Activated CD4-positive, alpha-beta T cell treated with anti-CD3 and anti-CD28 coated beads, Interleukin-2, amount 50 U/mL, for 16 hours (primary cell): ENCODE data around the gene ACE.
A peak's percentile ranks its signal among the peaks of the same experiment; 100 is the strongest.

Source experiments
- DNase-seq: peaks from one replicate; pipeline ENCODE4 v3.0.0-alpha.2; 2020

Gene ACE

DNA sequence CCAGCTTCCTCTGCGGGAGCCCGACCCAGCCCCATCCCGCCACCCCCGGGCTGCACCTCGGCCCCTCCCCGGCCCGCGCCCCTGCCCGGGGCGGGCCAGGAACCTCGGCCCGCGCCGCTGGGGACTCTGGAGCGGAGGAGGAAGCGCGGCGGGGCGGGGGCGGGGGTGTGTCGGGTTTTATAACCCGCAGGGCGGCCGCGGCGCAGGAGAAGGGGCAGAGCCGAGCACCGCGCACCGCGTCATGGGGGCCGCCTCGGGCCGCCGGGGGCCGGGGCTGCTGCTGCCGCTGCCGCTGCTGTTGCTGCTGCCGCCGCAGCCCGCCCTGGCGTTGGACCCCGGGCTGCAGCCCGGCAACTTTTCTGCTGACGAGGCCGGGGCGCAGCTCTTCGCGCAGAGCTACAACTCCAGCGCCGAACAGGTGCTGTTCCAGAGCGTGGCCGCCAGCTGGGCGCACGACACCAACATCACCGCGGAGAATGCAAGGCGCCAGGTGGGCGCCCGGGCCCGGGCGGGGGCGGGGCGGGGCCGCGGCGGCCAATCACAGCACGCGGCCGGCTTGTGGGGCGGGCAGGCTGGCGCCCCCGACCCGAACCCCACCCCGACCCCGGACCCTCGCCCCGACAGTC, at the start of gene ACE:
Gene ACE, plus strand, starts transcription at position 208 of the 626 bp plus-strand sequence. Its CDS starts 34 bp downstream, at position 242.
- DNase-seq, result peak; percentile 31

DNA sequence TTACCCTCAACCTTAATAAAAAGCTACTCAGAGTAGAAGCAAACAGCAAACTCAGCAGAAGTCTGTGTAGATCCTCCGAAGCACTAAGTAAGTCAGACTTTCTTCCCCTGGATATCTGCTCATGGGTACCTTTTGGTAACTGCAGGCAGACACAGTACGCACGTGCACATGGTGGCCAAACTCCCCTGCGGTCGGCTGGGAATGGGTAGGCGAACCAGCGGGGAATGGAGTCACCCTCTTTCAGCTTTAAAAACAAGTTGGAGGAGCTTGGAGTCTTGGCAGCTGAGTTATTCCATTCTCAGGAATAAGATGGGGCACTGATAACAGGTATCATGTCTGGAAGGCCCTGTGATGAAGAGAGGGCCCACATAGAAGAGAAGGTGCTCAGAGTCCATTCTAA, 47.1 kb upstream of the ACE start:
- no peak for DNase-seq

DNA sequence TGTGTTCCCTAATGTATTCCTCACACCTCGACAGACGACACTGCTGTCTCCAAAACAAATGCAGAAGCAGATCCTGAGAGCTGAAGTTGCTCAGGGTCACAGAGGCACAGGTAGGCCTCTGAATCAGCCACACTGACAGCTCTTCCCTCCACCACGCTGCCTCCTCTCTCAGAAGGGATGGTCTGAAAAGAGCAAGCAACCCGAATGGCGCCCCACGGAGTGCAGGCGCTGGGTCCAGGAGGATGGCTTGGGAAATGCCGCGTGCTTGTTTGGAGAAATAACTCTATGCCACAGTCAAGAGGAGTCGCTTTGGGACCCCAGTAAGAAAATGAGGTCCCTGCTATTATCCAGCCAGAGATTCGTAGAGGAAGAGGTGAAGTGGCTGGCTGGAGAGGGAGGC, 46.6 kb upstream of the ACE start:
- no peak for DNase-seq

DNA sequence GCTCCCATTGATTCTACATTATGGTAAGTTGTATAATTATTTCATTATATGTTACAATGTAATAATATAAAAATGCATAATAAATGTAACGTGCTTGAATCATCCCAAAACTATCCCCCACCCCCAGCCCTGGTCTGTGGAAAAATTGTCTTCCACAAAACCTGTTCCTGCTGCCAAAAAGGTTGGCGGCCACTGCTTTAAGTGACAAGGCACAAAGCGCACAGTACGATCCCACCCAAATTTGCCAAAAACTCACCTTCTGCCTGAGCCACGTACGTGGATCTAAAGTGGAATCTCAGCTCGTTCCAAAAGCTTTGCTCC, 45.3 kb upstream of the ACE start:
- no peak for DNase-seq

DNA sequence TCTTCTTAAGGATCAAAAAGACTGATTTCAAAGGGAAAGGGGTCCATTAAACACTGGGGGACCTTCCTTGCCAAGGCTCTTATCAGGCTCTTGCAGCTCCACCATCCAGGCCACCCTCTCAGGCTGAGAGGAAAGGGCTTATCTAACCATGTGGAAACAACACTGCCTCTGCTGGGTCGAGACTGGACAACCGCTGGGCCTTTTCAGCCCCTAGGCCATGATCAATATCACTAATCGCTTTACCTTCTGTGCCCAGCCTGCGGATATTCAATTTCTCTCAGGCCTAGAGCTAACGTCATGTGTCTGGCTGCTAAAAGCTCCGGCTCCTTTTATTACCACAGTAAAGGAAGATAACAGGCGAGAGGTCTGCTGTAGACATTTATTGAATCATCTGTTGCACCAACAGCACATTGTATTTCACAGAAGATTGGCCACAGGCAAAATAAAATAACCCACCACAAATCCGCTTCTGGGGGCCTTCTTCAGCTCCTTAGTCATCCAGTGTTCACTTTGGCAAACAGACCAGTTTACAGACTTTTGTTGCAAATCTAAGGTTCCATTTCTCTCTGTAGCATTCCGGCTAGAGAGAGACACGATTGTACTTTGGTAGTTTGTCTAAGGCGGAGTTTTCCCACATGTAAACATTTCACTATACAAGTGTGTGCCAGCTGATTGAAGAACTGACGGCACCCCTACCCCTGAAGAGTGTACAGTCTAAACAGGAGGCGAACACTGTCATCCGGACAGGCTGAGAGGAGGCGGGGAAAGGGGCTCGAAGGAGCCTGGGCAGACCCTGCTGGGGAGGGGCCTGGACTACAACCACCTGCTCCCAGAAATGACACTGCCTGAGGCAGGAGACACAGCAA, 44.7 kb upstream of the ACE start:
- no peak for DNase-seq

DNA sequence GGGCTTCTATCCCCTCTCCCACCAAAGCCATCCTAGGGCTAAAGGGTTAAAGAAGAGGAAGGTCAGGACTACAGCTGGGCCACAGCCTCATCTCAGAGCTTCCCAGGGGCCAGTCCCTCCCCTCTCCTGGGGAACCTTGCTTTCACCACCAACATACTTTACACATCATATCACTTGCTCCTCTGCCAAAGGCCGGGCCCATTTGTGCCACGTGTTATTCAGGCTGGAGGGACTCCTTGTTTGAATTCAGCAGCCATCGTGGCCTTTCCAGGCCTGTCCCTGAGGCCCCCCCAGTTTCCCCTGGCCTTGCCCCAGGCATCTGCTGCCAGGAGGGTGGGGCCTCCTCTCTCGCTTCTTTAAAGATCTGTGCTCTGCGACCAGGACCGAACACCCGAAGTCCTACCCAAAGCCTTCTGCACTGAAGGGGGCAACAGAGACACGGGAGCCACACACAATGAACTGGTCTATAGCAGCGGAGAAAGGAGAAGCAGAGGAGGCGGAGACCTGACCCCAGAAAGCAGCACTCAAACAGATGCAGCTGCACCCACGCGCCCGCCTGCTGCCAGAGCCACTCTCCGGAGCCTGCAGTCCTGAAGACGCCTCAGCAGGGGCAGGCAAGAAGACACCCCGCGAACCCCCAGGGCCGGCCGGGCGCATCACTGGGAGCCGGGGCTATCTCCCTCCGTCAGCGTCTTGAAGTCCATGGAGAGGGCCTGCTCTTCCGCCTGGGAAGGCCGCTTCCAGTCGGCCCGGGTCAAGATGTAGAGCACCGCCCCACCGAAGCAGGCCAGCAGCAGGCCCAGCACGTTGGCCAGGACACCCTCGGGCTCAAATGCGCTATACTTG, 42.9 kb upstream of the ACE start:
- no peak for DNase-seq

DNA sequence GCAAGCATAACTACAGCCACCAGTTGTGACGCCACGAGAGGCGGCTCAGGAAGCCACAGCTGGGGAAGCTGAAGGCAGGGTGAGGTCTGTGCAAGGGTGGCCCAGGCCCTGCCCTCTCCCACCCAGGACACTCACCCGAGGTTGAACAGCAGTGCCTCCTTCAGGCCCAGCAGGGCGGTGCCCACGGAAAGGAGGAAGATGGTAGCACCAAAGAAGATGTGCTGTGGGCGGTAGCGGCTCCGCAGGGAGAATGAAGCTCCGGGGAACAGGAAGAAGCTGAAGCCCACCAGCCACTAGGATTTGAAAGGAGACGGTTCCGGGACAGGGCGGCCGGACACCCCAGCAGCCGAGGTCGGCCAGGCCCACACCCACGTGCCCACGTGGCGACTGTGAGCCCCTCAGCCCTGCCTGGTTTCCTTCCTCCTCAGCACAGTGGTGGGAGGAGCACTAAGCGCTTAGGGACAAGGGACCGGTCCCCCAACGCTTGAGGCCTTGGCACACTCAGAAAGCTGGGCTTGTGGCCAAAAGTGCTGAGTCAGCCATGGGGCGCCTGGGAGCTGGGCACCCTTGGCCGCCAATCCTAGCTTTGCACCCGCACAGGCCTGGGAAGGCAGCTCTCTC, 41.8 kb upstream of the ACE start:
- peak; percentile 18 for DNase-seq

DNA sequence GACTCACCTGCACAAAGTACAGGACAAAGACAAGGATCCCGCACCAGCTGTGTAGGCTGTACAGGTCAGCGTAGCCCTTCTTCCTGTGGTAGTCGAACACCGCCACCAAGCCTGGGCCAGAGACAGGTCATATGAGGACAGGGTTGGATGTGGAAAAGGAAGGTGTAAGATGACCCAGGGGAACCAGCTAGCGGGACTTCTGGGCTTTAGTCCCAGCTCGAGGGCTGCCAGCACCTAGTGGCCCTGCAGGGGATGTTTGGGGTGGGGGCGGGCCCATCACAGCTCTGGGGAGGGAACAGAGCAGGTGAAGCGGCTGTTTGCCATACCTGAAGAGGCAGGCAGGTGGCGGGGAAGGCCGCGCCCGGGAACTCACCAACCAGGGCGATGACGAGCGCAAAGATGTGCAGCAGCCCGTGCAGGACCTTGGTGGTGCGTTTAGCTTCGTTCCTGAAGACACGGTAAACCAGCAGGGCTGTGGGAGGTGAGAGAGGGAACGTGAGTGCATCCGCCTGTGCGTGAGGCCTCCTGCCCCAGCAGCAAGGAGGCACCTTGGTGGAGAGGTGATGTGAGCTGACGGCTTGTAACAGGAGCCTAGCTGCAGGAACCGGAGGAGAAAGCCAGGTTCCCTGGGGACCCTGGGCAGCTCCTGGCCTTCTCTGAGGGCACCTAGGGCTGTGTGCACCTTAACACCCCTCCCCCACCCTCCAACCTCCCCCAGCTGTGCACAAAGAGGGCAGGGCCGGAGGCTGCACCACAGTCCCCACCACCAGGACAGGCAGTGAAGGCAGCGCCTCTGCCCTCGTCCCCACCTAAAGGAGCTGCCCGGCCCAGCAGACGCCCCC, 41.0 kb upstream of the ACE start:
- no peak for DNase-seq

DNA sequence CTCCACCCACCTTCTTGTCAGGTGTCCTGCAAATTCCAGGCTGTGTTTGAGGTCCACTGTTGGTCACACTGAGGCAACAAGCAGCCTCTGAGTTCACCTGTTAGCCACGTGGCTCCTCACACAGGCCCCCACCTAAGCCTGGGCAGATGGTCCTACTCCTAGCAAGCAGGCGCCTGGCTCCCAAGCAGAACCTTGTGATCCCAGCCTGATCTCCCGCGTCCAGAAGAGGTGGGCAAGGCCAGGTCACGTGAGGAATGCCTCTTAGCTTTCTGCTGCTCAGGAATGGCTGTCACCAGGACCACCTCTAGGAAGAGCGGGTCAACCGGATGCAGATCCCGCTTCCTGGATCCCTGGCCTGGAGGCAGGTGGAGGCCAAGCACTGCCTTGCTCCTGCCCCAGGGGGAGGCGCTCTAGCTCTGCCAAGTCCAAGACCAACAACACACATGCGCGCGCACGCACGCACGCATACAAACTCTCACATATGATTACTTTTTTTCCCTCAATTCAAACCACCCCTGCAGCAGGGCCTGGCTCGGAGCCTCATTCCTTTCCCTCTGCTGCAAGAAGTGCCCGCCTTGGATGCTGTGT, 40.2 kb upstream of the ACE start:
- DNase-seq, result no peak

DNA sequence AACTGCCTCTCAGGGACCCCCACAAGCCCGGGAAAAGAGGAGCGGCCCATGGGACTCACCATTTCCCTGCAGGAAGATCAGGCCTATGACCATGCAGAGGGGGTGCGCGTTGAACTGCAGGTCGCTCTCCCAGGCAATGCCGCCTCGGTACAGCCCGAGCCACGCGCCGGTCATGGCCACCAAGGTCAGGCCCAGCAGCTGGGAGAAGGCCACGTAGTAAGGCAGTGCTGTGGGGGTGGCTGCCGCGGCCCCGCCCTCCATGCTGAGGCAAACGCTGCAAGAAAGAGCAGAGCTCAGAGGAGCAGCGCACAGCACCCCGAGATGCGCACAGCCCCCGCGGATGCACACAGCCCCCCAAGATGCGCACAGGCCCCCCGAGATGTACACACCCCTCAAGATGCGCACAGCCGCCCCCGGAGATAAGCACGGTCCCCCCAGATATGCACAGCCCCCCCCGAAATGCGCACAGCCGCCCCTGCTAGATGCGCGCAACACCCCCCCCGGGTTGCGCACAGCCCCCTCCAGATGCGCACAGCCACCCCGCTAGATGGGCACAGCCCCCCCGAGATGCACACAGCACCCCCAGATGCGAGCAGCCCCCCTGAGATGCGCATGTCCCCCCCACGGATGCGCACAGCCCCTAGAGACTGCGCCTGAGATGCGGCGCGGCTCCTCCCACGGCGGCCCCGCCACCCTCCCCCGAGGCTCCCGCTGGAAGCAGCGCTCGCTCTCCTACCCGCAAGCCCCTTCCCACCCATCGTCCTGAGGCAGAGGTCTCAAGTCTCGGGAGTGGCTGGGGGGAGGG, 39.4 kb upstream of the ACE start:
- no peak for DNase-seq

DNA sequence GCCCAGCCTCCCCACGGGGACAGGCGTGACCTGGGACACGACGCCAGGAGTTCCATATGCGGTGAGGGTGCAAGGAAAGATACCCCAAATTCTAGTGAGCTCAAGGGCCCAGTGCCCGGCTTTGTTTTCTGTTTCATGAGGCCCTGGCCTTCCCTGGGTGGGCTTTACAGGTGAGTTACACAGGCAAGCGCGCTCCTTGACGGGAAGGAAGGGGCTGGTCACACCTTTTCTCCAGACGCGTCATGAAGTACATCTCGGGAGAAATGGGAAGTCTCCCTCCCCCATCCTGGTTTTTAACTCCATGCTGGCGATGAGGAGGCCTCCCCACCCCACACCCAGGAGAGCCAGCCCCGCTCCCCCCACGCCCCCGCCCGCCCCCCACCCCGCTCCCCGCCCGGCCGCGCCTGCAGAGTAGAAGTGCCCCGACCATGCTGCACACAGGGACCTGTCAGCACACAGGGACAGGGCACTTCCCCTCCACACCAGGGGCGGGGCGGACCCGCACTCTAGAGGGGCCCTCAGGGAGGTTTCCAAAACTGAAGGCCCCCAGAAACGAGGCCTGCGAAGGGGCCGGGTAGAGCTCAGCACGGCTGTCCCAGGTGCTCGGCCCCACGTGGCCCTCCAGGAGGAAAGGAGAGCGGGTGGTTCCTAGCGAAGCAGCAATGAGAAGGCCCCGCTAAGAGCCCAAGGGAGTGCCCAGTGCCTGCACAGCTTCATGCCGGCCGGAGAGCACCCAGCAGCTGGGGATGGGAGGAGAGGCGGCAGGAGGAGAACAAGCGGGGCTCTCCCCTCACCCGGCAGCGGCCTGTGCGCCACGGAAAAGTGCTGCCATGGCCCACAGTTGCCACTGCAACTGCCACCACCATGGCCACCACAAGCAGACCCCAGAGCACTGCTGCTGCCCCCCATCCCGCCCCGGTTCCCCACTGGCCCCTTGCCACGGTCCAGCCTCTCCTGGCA, 38.5 kb upstream of the ACE start:
- no peak for DNase-seq

DNA sequence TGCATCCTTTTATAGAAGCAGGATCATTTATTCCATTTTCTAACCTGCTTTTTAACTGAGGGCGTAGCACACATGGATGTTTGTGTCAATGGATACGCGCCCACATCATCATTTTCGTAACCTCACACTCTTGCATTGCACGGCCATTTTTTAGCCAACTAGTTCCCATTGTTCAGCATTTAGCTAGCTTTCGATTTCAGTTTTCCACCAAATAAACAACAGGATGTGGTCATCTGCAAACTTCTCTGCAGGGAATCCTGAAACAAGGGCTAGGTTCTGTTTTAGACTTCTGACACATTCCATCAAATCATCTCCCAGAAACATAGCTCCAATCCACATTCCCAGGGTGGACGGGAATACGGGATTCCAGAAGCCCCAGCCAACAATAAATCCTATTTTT, 37.2 kb upstream of the ACE start:
- peak; percentile 50 for DNase-seq

DNA sequence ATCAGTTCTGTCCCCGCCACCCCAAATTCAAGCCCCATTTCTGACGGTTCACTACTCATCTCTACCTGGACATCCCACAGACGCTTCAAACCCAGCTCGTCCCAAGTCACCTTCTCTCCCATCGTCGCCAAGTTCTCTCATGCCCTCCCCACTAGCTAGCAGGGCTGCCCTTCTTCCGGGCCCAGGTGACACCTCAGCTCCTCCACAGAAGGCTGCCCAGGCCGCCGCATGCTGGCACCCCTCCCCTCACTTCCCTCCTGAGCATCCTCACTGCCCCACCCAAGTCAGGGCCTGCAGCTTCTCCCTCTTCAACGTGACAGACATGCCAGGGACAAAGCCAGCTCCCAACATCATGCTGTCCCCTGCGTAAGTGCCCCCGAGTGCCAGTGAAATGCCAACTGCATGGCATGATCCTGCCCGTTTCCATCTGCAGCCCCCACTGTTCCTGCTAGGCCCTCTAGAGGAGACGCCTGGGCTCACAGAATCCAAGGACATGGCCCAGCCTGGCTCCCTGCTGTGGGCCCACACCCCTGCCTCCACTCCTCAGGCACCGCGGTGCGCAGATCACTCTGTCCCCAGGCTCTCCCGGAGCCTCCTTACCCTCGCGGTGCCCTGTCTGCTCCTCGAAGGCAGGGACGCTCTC, 36.6 kb upstream of the ACE start:
- peak; percentile 20 for DNase-seq

DNA sequence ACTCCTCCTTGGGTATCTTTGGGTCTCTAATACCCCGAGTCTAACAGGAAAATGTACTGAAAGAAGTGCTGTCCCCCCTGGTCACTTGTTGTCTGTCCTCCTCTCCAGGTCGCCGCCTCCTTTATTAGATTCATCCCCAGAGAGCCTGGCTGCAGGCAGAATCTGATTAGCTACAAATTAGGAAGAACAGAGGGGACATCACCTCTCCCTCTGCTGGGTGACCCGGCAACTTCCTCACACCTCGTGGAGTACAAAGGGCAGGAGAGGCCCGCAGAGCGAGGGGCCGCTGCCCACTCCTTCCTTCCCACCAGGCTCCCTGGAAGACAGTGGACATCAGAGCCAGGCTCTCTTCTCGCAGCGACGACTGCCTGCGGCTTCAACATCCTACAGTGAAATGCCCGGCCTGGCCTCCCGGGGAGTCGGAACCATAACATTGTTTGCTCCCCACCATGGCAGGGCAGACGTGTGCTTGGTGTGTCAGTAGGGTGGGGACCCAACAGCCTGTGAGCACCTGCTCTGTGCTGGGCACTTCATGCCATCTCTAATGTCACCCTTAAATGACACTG, 36.0 kb upstream of the ACE start:
- no peak for DNase-seq

DNA sequence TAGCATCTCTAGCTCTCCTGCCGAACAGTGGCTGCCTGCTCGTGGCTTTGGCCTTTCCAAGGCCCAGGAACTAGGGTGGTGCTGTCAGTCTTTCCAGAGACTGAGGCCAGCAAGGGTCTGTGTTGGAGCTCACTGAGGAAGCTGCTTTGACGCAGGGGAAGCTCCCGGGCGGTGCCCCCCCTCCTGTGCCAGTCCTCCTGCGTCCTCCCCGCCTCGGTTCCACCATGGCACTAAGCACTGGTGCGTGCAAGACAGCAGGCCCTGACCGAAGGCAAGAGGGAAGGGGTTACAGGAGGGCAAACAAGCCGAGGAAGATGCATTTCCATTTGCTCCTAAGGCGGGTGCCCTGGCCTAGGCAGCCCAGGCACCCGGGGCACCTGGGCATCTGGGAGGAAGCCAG, 35.2 kb upstream of the ACE start:
- no peak for DNase-seq

DNA sequence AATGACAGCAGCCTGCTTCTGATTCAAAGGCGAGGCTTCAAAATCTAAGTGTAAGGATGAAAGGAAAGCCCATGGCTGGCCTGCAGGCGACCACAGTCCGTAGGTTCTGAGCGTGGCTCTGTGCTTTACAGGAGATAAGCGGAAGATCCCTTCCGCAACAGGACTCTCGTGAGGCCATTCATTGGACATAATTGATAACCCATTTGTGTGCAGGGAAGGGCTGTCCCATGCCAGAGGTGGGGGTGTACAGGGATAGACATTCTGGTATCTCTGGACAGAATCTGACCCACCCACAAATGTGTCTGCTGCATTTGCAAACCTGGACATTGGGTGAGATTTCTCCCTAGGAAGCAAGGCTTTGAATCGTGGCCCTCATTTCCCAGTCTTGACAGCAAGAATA, 34.8 kb upstream of the ACE start:
- DNase-seq, result no peak

DNA sequence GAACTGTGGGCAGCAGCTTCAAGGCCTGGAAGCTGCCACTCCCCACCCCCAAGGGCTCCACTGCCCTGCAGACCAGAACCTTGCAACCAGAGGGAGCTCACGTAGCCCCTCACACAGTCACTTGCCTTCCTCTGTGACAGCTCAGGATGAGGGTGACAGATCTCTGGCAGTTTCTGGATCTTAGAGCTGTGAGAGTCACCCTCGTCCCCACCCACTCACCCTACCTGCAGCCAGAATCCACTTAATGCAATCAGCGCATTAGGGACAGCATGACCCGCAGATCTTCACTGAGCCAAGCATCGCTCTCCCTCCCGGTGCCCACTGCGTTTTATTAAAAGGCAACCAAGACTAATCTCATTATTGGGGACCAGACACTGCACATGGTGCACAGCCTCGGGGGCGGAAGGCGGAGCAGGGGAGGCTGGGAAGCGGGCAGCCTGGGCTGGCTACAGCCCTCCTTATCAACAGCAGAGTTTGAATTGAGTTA, 34.3 kb upstream of the ACE start:
- DNase-seq, result no peak

DNA sequence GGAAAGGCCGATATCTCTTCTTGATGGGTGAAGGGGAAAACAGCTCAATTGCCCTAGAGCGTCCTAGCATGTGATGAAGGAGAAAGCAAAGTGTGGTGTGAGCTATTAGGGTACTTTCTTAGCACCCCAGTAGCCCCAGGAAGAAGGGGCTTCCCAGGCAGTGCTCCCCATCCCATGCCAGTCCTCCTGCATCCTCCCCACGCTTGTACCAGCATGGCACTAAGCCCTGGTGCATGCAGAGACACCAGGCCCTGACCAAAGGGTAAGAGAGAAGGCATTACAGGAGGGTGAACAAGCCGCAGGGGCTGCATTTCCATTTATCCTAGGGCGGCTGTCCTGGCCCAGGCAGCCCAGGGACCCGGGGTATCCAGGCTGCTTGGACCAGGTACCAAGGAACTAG, 33.8 kb upstream of the ACE start:
- no peak for DNase-seq

DNA sequence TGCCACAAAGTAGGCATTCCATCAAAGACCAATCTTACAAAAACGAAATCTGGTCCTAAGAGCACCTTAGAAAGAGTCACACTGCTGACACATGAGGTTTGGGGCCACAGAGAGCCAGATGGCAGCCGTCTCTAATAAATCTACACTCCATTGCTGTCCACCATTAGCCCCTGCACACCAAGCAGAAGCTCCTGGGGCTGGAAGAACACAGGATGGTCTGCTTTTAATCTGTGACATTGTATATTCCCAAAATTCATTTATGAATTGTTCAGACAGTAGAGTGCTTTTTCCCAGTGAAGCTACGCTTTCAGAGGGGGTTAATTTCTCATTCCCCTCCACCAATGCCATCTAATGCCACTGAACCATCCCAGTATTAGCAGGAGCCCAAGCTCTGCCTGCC, 32.4 kb upstream of the ACE start:
- no peak for DNase-seq
